Measurements from ENCODE around the gene TSHZ3.

Gene TSHZ3

GRCh38 chr19:31255831-31256592 lies 93.2 kb downstream of the TSHZ3 start:
- no peak overlapping the region for H3K4me3 ChIP-seq (ENCODE audit: low read length)
- no peak for TF ChIP-seq CTCF (IDR thresholded peaks at IDR 0.05; ENCODE audit: insufficient read depth, low read depth, low read length, missing control alignments)
- peak; percentile 44 for DNase-seq (ENCODE audit: low read depth)

- no peak for DNase-seq (ENCODE audit: low read depth)
- H3K4me3 ChIP-seq (ENCODE audit: low read length): no peak overlapping the region
- TF ChIP-seq CTCF (IDR thresholded peaks at IDR 0.05; ENCODE audit: insufficient read depth, low read depth, low read length, missing control alignments): no peak
These were observed 93.9 kb downstream of the TSHZ3 start for GRCh38 chr19:31255174-31255799.

GRCh38 chr19:31254611-31255010 lies 94.6 kb downstream of the TSHZ3 start:
- TF ChIP-seq CTCF (IDR thresholded peaks at IDR 0.05; ENCODE audit: insufficient read depth, low read depth, low read length, missing control alignments): no peak
- no peak overlapping the region for H3K4me3 ChIP-seq (ENCODE audit: low read length)
- DNase-seq (ENCODE audit: low read depth): no peak

GRCh38 chr19:31254180-31254551 lies 95.1 kb downstream of the TSHZ3 start:
- peak; percentile 90 for DNase-seq (ENCODE audit: low read depth)
- TF ChIP-seq CTCF (IDR thresholded peaks at IDR 0.05; ENCODE audit: insufficient read depth, low read depth, low read length, missing control alignments): no peak

GRCh38 chr19:31253526-31254179 lies 95.6 kb downstream of the TSHZ3 start:
- H3K4me3 ChIP-seq (ENCODE audit: low read length): no peak overlapping the region
- TF ChIP-seq CTCF (IDR thresholded peaks at IDR 0.05; ENCODE audit: insufficient read depth, low read depth, low read length, missing control alignments): no peak
- peak; percentile 56 for DNase-seq (ENCODE audit: low read depth)

More at GRCh38 chr19:31254180-31254551, 95.1 kb downstream of the TSHZ3 start:
- no peak overlapping the region for H3K4me3 ChIP-seq (ENCODE audit: low read length)

- no peak for TF ChIP-seq CTCF (IDR thresholded peaks at IDR 0.05; ENCODE audit: insufficient read depth, low read depth, low read length, missing control alignments)
- no peak for DNase-seq (ENCODE audit: low read depth)
These were observed 96.8 kb downstream of the TSHZ3 start for GRCh38 chr19:31252441-31252840.

More at GRCh38 chr19:31252441-31252840, 96.8 kb downstream of the TSHZ3 start:
- no peak overlapping the region for H3K4me3 ChIP-seq (ENCODE audit: low read length)

All from epithelial cell of esophagus (primary cell).